Neutrophil (primary cell): ENCODE measurements around the gene DPP7.
"Not testable (repeated sequence)": the region's sequence is repeated elsewhere in the genome, so short reads cannot be mapped to it uniquely, and the experiment has no call there.

Experiments used
- H3K27ac ChIP-seq: fragments of 200-600 bp; sonication (generic); 2 replicates; pipeline ENCODE4 v1.5.1; 2016; ENCODE audit warnings: mild to moderate bottlenecking, moderate library complexity
- H3K27me3 ChIP-seq: fragments of 200-600 bp; sonication (generic); 2 replicates; pipeline ENCODE4 v1.6.0; 2016; ENCODE audit warnings: mild to moderate bottlenecking
- H3K36me3 ChIP-seq: fragments of 200-600 bp; sonication (generic); 2 replicates; pipeline ENCODE4 v1.5.1; 2017
- H3K4me1 ChIP-seq, 2 experiments: fragments of 200-600 bp in 1 of 2; sonication (generic) in 1 of 2; 1 replicate in 1 of 2; 2 replicates in 1 of 2; pipeline versions ENCODE4 v1.5.1 to v1.6.1; 2013 to 2016; ENCODE audit warnings: low read depth in 1 of 2, low read length in 1 of 2, mild to moderate bottlenecking in 1 of 2, moderate library complexity in 1 of 2; ENCODE audit not compliant: control insufficient read depth in 1 of 2, insufficient read depth in 1 of 2
- H3K4me3 ChIP-seq, 2 experiments: fragments of 200-600 bp in 1 of 2; sonication (generic) in 1 of 2; 1 replicate in 1 of 2; 2 replicates in 1 of 2; pipeline ENCODE4 v1.5.1; 2013 to 2016; ENCODE audit warnings: low read depth in 1 of 2, low read length in 1 of 2, mild to moderate bottlenecking in 1 of 2, moderate library complexity in 1 of 2
- H3K9me3 ChIP-seq: fragments of 200-600 bp; sonication (generic); 2 replicates; pipeline ENCODE4 v1.5.1; 2016
- CTCF ChIP-seq: fragments of 200-600 bp; sonication (generic); IDR thresholded peaks from 2 replicates; pipeline ENCODE4 v1.5.1; 2016; ENCODE audit warnings: antibody characterized with exemption

The DPP7 gene

GRCh38 chr9:137129456-137130175 is 15.1 kb upstream of the DPP7 start:
- Histone ChIP-seq H3K27ac (peak overlapping the region; percentile 32), H3K4me3 (peak overlapping the region; percentile 80 to 85), H3K4me1 (peaks cover 38% of the 10 kb centered on the region in 2 experiments), H3K27me3 (peaks cover 66% of the 10 kb centered on the region), H3K36me3 (no peaks in the 10 kb centered on the region), H3K9me3 (no peaks in the 10 kb centered on the region)
- TF ChIP-seq CTCF, result peak; percentile 32

GRCh38 chr9:137128862-137129455 is 14.4 kb upstream of the DPP7 start:
- Histone ChIP-seq H3K4me3 (peak overlapping the region; percentile 80 to 85), H3K27me3 (peaks cover 60% of the 10 kb centered on the region), H3K36me3 (no peaks in the 10 kb centered on the region), H3K27ac (peak overlapping the region; percentile 32), H3K4me1 (peaks cover 38% of the 10 kb centered on the region in 2 experiments), H3K9me3 (no peaks in the 10 kb centered on the region)
- TF ChIP-seq CTCF, result no peak

GRCh38 chr9:137128158-137128861 is 13.8 kb upstream of the DPP7 start:
- Histone ChIP-seq H3K27ac (peak overlapping the region; percentile 59), H3K4me1 (peaks cover 38% of the 10 kb centered on the region in 2 experiments), H3K27me3 (peaks cover 53% of the 10 kb centered on the region), H3K4me3 (no peak overlapping the region), H3K36me3 (no peaks in the 10 kb centered on the region), H3K9me3 (no peaks in the 10 kb centered on the region)
- no peak for TF ChIP-seq CTCF

- Histone ChIP-seq H3K4me1 (peaks cover 38% of the 10 kb centered on the region in 2 experiments), H3K27ac (peak overlapping the region; percentile 59), H3K9me3 (no peaks in the 10 kb centered on the region), H3K4me3 (peak overlapping the region; percentile 47 to 58), H3K27me3 (peaks cover 46% of the 10 kb centered on the region), H3K36me3 (no peaks in the 10 kb centered on the region)
- TF ChIP-seq CTCF, result no peak
These were observed 13.0 kb upstream of the DPP7 start for GRCh38 chr9:137127301-137128157.

- Histone ChIP-seq H3K4me1 (peaks cover 38% of the 10 kb centered on the region in 2 experiments), H3K4me3 (peak overlapping the region; percentile 47 to 58), H3K27ac (peak overlapping the region; percentile 59), H3K27me3 (peaks cover 38% of the 10 kb centered on the region), H3K36me3 (no peaks in the 10 kb centered on the region), H3K9me3 (no peaks in the 10 kb centered on the region)
- TF ChIP-seq CTCF, result no peak
These were observed 12.3 kb upstream of the DPP7 start for GRCh38 chr9:137126786-137127185.

- peaks cover 10% of the 10 kb centered on the region for H3K27me3 ChIP-seq
- H3K27ac ChIP-seq, result not testable (repeated sequence)
These were observed 9.5 kb upstream of the DPP7 start for GRCh38 chr9:137123952-137124462.

More at GRCh38 chr9:137123952-137124462, 9.5 kb upstream of the DPP7 start:
- H3K4me3 ChIP-seq, H3K9me3 ChIP-seq, H3K36me3 ChIP-seq: not testable (repeated sequence)
- H3K4me1 ChIP-seq, result peaks cover 25% of the 10 kb centered on the region in 2 experiments
